ENCODE data around the gene PPP1R16B.

PPP1R16B gene

GRCh38 chr20:38926934-38927616, 121.6 kb downstream of the PPP1R16B start:
- H3K9me3 ChIP-seq (ENCODE audit: insufficient read depth, low read length) = no peaks in the 10 kb centered on the region
- peak overlapping the region; percentile 97 for H3K9ac ChIP-seq (ENCODE audit: low read length)
- H2AFZ ChIP-seq (ENCODE audit: low read depth, low read length, severe bottlenecking) = no peak overlapping the region
- H3K4me2 ChIP-seq (ENCODE audit: low read depth, low read length, poor library complexity, severe bottlenecking) = peak overlapping the region; percentile 73
- H4K20me1 ChIP-seq (ENCODE audit: low read depth, low read length) = no peaks in the 10 kb centered on the region; the same call in 1 of the 2 replicates
- TF ChIP-seq EZH2phosphoT487 (conservative IDR thresholded peaks at IDR 0.05; ENCODE audit: low read length) (no peak), CTCF (IDR thresholded peaks at IDR 0.05; ENCODE audit: insufficient read depth, low read length, poor library complexity, severe bottlenecking) (no peak)
- no peaks in the 10 kb centered on the region for H3K9me2 ChIP-seq (replicated peaks; ENCODE audit: insufficient read depth, low read length)
- peaks cover 57% of the 10 kb centered on the region for H3K79me2 ChIP-seq (ENCODE audit: insufficient read depth, low read length)
- H3K27me3 ChIP-seq (ENCODE audit: low read length) = no peaks in the 10 kb centered on the region
- no peaks in the 10 kb centered on the region for H3K36me3 ChIP-seq (ENCODE audit: low read length)
- H3F3A ChIP-seq (ENCODE audit: insufficient read depth) = peaks cover 17% of the 10 kb centered on the region
- H3K27ac ChIP-seq (ENCODE audit: low read depth, low read length) = peak overlapping the region; percentile 73
- peak overlapping the region; percentile 94 for H3K4me3 ChIP-seq (ENCODE audit: insufficient read depth, low read length, poor library complexity, severe bottlenecking)

GRCh38 chr20:38927902-38928578, 122.5 kb downstream of the PPP1R16B start:
- H3K79me2 ChIP-seq (ENCODE audit: insufficient read depth, low read length) = peaks cover 67% of the 10 kb centered on the region
- H3K4me2 ChIP-seq (ENCODE audit: low read depth, low read length, poor library complexity, severe bottlenecking) = peak overlapping the region; percentile 73
- H3K9ac ChIP-seq (ENCODE audit: low read length) = peak overlapping the region; percentile 97
- no peak overlapping the region for H2AFZ ChIP-seq (ENCODE audit: low read depth, low read length, severe bottlenecking)
- no peaks in the 10 kb centered on the region for H3K36me3 ChIP-seq (ENCODE audit: low read length)
- H3K4me3 ChIP-seq (ENCODE audit: insufficient read depth, low read length, poor library complexity, severe bottlenecking) = peak overlapping the region; percentile 94
- TF ChIP-seq CTCF (IDR thresholded peaks at IDR 0.05; ENCODE audit: insufficient read depth, low read length, poor library complexity, severe bottlenecking) (no peak), EZH2phosphoT487 (conservative IDR thresholded peaks at IDR 0.05; ENCODE audit: low read length) (no peak)
- no peaks in the 10 kb centered on the region for H3K9me3 ChIP-seq (ENCODE audit: insufficient read depth, low read length)
- peaks cover 17% of the 10 kb centered on the region for H3F3A ChIP-seq (ENCODE audit: insufficient read depth)
- H4K20me1 ChIP-seq (ENCODE audit: low read depth, low read length) = no peaks in the 10 kb centered on the region; the same call in 1 of the 2 replicates
- H3K27me3 ChIP-seq (ENCODE audit: low read length) = no peaks in the 10 kb centered on the region
- H3K9me2 ChIP-seq (replicated peaks; ENCODE audit: insufficient read depth, low read length) = no peaks in the 10 kb centered on the region
- H3K27ac ChIP-seq (ENCODE audit: low read depth, low read length) = peak overlapping the region; percentile 73

- Histone ChIP-seq H3K27me3 (ENCODE audit: low read length) (no peaks in the 10 kb centered on the region), H3K27ac (ENCODE audit: low read depth, low read length) (no peak overlapping the region), H3K79me2 (ENCODE audit: insufficient read depth, low read length) (peaks cover 89% of the 10 kb centered on the region), H2AFZ (ENCODE audit: low read depth, low read length, severe bottlenecking) (no peak overlapping the region), H3K9me3 (ENCODE audit: insufficient read depth, low read length) (no peaks in the 10 kb centered on the region), H3K9me2 (replicated peaks; ENCODE audit: insufficient read depth, low read length) (no peaks in the 10 kb centered on the region), H3K9ac (ENCODE audit: low read length) (peak overlapping the region; percentile 97; the same call in 1 of the 2 replicates), H3K4me3 (ENCODE audit: insufficient read depth, low read length, poor library complexity, severe bottlenecking) (no peak overlapping the region), H3K36me3 (ENCODE audit: low read length) (peaks cover 7% of the 10 kb centered on the region; the same call in 1 of the 2 replicates), H3K4me2 (ENCODE audit: low read depth, low read length, poor library complexity, severe bottlenecking) (peak overlapping the region; percentile 73), H3F3A (ENCODE audit: insufficient read depth) (peaks cover 7% of the 10 kb centered on the region; the same call in 1 of the 2 replicates), H4K20me1 (ENCODE audit: low read depth, low read length) (no peaks in the 10 kb centered on the region; the same call in 1 of the 2 replicates)
- no peak for TF ChIP-seq CTCF (IDR thresholded peaks at IDR 0.05; ENCODE audit: insufficient read depth, low read length, poor library complexity, severe bottlenecking)
Measured at GRCh38 chr20:38930242-38930569, 124.7 kb downstream of the PPP1R16B start.

Data from SU-DHL-6 (cell line).